ENCODE measurements around the gene HMGN3. TPM values are rescaled to one million over a fixed set of nuclear protein-coding genes. Genes with fewer than 3 reads are reported as not detected.

HMGN3 gene
- total RNA-seq, result 30.8 to 55.5 TPM (median 36.2 TPM) in 3 replicates
- long read RNA-seq, transcript HMGN3-201 (6 exons, 831 nt), result major isoform, 25 of 66 reads
- long read RNA-seq, transcript HMGN3-202 (6 exons, 872 nt), result minor isoform, 22 of 66 reads
- long read RNA-seq, partial matches to known transcripts, result 10 of 66 reads
- long read RNA-seq, other reads (novel, unspliced or antisense), result 9 of 66 reads

GRCh38 chr6:79234150-79235022 is at the start of gene HMGN3:
Gene HMGN3, minus strand, starts transcription at chr6:79234682.
- Mint-ChIP-seq H3K36me3 (ENCODE audit: low read depth) (no peaks in the 10 kb centered on the region), H3K27me3 (ENCODE audit: low read depth) (no peaks in the 10 kb centered on the region), H3K27ac (ENCODE audit: unreplicated experiment) (peak within 1 kb of the TSS; percentile 90), H3K4me3 (ENCODE audit: unreplicated experiment) (peak within 1 kb of the TSS; percentile 90), H3K9me3 (ENCODE audit: low read depth) (no peaks in the 10 kb centered on the region), H3K4me1 (ENCODE audit: low read depth) (peaks cover 4% of the 10 kb centered on the region)
- no peak for TF ChIP-seq CTCF (IDR thresholded peaks at IDR 0.05)
- peak; percentile 98 for DNase-seq (ENCODE audit: low spot score)

- no peak for TF ChIP-seq CTCF (IDR thresholded peaks at IDR 0.05)
- Mint-ChIP-seq H3K4me3 (ENCODE audit: unreplicated experiment) (no peak overlapping the region), H3K4me1 (ENCODE audit: low read depth) (peaks cover 11% of the 10 kb centered on the region), H3K36me3 (ENCODE audit: low read depth) (peaks cover 2% of the 10 kb centered on the region), H3K27me3 (ENCODE audit: low read depth) (no peaks in the 10 kb centered on the region), H3K27ac (ENCODE audit: unreplicated experiment) (no peak overlapping the region), H3K9me3 (ENCODE audit: low read depth) (peaks cover 22% of the 10 kb centered on the region)
- no peak for DNase-seq (ENCODE audit: low spot score)
These were observed 46.3 kb upstream of the HMGN3 start for GRCh38 chr6:79280756-79281155.

GRCh38 chr6:79277109-79277508 is 42.6 kb upstream of the HMGN3 start:
- DNase-seq (ENCODE audit: low spot score), result no peak
- no peaks in the 10 kb centered on the region for H3K27me3 Mint-ChIP-seq (ENCODE audit: low read depth)
- peaks cover 11% of the 10 kb centered on the region for H3K4me1 Mint-ChIP-seq (ENCODE audit: low read depth)
- peak overlapping the region; percentile 75 for H3K27ac Mint-ChIP-seq (ENCODE audit: unreplicated experiment)
- peaks cover 18% of the 10 kb centered on the region for H3K9me3 Mint-ChIP-seq (ENCODE audit: low read depth)
- no peak for TF ChIP-seq CTCF (IDR thresholded peaks at IDR 0.05)
- H3K4me3 Mint-ChIP-seq (ENCODE audit: unreplicated experiment), result no peak overlapping the region
- peaks cover 2% of the 10 kb centered on the region for H3K36me3 Mint-ChIP-seq (ENCODE audit: low read depth)

GRCh38 chr6:79269877-79270276 is 35.4 kb upstream of the HMGN3 start:
- peaks cover 8% of the 10 kb centered on the region for H3K4me1 Mint-ChIP-seq (ENCODE audit: low read depth)

More at GRCh38 chr6:79269877-79270276, 35.4 kb upstream of the HMGN3 start:
- no peak for DNase-seq (ENCODE audit: low spot score)
- Mint-ChIP-seq H3K27me3 (ENCODE audit: low read depth) (peaks cover 2% of the 10 kb centered on the region), H3K27ac (ENCODE audit: unreplicated experiment) (peak overlapping the region; percentile 37), H3K36me3 (ENCODE audit: low read depth) (no peaks in the 10 kb centered on the region), H3K4me3 (ENCODE audit: unreplicated experiment) (no peak overlapping the region), H3K9me3 (ENCODE audit: low read depth) (no peaks in the 10 kb centered on the region)
- TF ChIP-seq CTCF (IDR thresholded peaks at IDR 0.05), result no peak

All from chondrocyte (in vitro differentiated cells).